HG03196 (cell line): ENCODE data around the gene GOLGA6D.
A peak's percentile ranks its signal among the peaks of the same experiment; 100 is the strongest.
"Not testable (repeated sequence)": the region's sequence is repeated elsewhere in the genome, so short reads cannot be mapped to it uniquely, and the experiment has no call there.

Source experiments
- ATAC-seq: cut with Tn5 transposase; IDR thresholded peaks from one replicate; pipeline ENCODE4 v1.9.1; 2021; ENCODE audit not compliant: unreplicated experiment

Gene GOLGA6D

DNA sequence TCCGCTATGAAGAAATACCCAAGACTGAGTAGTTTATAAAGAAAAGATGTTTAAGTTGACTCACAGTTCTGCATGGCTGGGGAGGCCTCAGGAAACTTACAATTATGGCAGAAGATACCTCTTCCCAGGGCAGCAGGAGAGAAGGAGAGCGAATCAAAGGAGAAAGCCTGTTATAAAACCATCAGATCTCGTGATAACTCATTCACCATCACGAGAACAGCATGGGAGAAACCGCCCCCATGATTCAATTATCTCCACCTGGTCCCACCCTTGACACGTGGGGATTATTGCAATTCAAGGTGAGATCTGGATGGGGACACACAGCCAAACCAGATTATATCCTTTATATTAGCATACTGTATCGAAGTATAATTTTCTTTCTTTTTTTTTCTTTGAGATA, 49.5 kb downstream of the GOLGA6D start:
- not testable (repeated sequence) for ATAC-seq

DNA sequence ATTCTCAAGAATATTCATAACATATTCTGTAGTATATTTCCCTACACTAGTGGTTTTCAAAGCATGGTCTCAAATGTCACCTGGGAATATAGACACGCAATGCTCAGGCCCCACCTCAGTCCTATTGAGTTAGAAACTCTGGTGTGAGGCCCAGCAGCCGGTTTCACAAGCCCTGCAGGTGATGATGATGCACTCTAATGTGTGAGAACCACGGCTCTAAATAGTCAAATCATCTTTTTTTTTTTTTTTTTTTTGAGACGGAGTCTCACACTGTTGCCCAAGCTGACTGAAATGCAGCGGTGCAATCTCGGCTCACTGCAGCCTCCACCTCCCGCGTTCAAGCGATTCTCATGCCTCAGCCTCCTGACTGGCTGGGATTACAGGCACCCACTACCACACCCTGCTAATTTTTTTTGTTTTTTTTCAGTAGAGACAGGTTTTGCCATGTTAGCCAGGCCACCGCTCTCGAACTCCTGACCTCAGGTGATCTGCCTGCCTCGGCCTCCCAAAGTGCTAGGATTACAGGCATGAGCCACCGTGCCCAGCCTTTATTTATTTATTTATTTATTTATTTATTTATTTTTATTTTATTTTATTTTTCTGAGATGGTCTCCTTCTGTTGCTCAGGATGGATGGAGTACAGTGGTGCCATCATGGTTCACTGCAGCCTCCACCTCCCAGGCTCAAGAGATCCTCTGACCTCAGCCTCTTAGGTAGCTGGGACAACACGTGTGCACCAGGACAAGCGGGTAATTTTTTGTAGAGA, 51.2 kb downstream of the GOLGA6D start:
- not testable (repeated sequence) for ATAC-seq

DNA sequence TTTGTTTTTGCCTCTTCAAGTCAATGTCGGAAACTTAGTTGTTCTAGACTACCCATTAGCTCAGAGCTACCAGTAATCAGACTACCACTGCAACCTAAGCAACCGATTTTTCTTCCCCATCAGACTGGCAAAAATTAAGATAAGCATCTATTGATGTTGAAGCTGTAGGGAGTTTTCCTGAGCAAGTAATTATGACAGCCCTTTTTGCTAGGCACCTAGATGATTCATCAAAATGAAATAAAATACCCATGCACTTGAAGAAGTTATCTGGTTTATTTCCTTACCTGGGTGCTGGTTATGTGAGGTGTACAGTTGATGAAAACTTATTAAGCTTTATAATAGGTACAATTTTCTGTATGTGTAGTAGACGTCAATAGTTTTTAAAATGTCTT, 52.7 kb downstream of the GOLGA6D start:
- ATAC-seq, result no peak

DNA sequence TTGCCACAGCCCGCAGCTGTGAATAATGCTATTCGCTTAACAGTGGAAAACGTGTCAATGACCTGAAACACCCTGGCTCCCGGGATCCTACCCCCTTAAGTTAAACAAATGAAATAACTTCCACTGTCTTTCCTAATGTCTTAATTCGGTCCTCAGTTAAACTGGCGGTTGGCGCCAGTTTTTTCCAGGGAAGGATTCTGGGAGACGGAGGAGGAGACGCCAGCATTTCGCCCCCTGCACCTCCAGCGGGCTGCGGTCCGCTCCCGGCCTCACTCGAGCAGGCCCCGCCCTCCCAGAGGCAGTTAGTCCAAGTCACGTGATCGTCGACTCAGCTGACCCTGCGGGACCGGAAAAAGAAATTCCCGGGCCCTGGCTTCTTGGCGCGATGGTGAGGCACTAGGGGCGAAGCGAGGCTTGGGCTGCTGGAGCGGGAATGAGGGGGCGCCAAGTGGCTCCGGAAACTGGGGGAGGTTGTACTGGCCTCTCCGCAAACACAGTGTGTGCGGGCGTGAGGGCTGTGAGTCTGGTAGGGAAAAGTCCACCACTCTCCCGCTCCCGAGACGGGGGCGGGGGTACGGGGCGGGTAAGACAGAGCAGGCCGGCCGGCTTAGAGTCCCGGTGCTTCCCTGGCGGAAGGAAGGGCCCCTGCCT, 53.2 kb downstream of the GOLGA6D start, which contains the start of gene COMMD4:
COMMD4 (plus strand) TSS at position 359 of the 651 bp plus-strand sequence; CDS start at position 386, 27 bp downstream.
- peak; percentile 48 for ATAC-seq

DNA sequence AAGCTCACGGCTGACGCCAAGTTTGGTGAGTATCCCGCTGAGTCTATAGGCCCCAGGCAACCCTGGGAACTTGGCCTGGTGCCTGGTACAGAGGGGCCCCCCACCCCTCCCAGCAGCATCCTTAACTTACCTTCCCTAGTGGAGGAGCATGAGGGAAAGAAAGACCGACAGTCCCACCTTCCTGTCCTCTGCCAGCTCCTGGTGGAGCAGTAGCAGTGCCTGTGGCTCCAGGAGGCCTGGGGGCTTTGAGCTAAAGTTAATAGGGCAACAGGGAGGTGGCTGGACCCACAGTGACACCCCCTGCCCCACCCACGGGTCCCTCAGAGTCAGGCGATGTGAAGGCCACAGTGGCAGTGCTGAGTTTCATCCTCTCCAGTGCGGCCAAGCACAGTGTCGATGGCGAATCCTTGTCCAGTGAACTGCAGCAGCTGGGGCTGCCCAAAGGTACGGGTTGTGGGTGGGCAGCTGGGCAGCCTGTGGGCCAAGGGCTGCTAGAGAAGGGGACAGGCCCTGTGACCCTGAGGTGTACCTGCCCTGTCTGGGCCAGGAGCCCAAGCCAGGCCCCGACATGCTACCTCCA, 56.1 kb downstream of the GOLGA6D start:
- no peak for ATAC-seq

DNA sequence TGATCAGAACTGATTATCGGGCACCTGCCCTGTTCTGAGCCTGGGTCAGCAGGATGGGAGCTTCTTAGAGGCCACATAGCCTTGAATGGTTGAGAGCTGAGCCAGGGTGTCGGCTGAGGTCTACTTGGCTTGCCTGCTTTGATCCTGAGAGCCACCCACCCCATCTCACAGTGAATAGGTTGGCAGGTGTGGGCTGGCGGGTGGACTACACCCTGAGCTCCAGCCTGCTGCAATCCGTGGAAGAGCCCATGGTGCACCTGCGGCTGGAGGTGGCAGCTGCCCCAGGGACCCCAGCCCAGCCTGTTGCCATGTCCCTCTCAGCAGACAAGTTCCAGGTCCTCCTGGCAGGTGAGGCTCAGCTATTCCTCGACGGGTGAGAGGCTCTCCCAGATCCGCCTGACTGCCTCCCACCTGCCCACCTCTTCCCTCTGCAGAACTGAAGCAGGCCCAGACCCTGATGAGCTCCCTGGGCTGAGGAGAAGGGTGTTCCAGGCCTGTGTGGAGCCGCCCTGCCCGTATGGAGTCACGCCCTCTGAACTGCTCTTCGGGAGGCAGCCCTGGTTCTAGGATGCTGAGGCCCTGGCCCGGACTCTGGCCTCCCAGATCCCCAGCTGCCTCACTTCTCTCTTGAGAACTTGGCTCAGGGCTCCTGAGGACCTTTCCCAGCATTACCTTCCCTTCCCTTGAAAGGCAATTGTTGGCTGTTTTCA, 57.1 kb downstream of the GOLGA6D start:
- no peak for ATAC-seq

DNA sequence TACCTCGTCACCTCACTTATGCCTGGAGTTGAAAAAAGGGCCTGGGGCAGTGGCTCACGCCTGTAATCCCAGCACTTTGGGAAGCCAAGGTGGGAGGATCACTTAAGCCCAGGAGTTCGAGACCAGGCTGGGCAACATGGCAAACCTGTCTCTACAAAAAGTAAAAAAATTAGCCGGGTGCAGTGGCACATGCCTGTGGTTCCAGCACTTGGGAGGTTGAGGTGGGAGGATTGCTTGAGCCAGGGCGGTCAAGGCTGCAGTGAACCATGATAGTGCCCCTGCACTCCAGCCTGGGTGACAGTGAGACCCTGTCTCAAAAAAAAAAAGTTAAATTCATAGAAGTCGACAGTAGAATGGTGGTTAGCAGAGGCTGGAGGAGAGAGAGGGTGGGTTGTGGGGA, 59.6 kb downstream of the GOLGA6D start:
- no peak for ATAC-seq

DNA sequence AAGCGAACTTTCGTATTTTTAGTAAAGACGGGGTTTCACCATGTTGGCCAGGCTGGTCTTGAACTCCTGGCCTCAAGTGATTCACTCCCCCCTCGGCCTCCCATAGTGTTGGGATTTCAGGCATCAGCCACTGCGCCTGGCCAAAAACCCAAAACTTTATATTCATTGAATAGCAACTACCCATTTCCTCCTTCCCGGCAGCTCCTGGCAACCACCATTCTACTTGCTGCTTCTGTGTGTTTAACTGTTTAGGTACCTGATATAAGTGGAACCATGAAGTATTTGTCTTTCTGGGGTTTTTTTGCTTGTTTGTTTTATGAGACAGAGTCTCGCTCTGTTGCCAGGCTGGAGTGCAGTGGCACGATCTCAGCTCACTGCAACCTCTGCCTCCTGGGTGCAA, 61.3 kb downstream of the GOLGA6D start:
- not testable (repeated sequence) for ATAC-seq
